Measurements from ENCODE around the gene SPG7.
A peak's percentile ranks its signal among the peaks of the same experiment; 100 is the strongest.
"Not testable (repeated sequence)": the region's sequence is repeated elsewhere in the genome, so short reads cannot be mapped to it uniquely, and the experiment has no call there.

SPG7 gene
- 228 to 274 reads per million in 2 donors for total RNA-seq

DNA sequence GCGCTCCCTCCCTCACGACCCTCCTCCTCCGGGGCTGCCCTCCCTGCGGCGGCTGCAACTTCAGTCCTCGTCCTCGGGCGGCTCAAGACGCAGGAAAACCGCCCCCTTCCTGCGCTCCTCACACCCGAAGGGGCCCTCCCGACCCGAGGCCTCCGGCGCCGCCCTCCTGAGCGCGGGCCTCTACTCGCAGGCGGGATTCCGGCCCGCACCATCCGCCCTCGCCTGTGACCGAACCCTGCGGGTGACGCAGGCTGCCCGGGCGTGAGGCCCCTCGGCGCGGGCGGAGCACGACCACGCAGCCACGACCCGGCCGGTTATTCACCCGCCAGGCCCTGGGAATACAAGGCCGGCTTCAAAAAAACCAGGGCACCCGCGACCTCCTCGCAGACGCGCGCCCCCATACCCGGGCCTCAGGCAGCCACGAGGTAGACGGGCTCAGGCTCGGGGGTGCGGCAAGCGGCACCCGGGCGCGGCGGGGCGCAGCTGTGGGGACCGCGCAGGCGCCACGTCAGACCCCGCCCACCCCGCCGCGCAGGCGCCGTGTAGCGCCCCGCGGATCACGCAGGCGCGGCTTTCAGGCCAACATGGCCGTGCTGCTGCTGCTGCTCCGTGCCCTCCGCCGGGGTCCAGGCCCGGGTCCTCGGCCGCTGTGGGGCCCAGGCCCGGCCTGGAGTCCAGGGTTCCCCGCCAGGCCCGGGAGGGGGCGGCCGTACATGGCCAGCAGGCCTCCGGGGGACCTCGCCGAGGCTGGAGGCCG lies at the start of gene SPG7:
TSS of gene SPG7 (plus strand) at position 570 of the 757 bp plus-strand sequence. CDS start at position 585, 15 bp downstream.
- DNase-seq = peak; percentile 80 to 92 (median 85)

DNA sequence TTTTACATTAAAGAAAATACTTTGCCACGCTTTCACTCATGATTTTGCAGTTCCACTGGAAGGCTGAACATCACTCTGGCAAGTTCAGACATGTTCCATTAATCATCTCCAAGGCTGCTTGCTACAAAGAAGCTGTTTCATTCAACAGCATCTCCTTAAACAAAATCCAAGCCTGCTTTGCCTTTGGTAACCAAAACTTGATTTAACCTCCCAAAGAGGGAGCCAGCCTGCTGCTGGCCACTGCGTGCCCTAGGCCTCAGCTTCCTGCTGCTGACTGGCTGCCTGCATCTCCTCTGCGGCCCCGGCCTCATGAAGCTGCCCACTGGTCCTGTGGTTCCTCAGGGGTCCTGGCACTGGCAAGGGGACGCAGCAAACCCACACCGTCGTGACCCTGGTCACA lies 49.7 kb upstream of the SPG7 start:
- no peak for DNase-seq

- no peak for DNase-seq
Observed at GRCh38 chr16:89458967-89459366, 49.2 kb upstream of the SPG7 start.

GRCh38 chr16:89460556-89460955 lies 47.6 kb upstream of the SPG7 start:
- DNase-seq = no peak

- not testable (repeated sequence) for DNase-seq
Observed at GRCh38 chr16:89461890-89462289, 46.3 kb upstream of the SPG7 start.

DNA sequence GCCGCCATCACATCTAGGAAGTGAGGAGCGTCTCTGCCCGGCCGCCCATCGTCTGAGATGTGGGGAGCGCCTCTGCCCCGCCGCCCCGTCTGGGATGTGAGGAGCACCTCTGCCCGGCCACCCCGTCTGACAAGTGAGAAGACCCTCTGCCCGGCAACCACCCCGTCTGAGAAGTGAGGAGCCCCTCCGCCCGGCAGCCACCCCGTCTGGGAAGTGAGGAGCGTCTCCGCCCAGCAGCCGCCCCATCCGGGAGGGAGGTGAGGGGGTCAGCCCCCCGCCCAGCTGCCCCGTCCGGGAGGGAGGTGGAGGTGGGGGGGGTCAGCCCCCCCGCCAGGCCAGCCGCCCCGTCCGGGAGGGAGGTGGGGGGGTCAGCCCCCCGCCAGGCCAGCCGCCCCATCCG lies 45.6 kb upstream of the SPG7 start:
- not testable (repeated sequence) for DNase-seq

DNA sequence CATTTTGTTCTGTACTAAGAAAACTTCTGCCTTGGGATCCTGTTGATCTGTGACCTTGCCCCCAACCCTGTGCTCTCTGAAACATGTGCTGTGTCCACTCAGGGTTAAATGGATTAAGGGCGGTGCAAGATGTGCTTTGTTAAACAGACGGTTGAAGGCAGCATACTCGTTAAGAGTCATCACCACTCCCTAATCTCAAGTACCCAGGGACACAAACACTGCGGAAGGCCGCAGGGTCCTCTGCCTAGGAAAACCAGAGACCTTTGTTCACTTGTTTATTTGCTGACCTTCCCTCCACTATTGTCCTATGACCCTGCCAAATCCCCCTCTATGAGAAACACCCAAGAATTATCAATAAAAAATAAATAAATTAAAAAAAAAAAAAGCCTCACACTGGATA lies 44.9 kb upstream of the SPG7 start:
- not testable (repeated sequence) for DNase-seq

GRCh38 chr16:89466920-89467319 lies 41.3 kb upstream of the SPG7 start:
- no peak for DNase-seq

DNA sequence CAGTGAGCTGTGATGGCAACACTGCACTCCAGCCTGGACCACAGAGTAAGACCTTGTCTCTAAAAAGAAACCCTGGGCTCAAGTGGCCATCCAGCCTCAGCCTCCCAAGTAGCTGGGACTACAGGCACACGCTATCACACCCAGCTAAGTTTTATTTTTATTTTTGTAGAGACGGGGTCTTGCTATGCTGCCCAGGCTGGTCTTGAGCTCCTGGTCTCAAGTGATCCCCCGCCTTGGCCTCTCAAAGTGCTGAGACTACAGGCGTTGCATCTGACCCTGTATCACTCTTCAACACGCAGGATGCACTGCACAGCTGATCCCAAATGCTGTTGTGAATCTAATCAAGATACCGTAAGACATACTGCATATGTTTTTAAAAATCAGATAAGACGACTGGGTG lies 40.8 kb upstream of the SPG7 start:
- peak in 1 of 5 experiments; percentile 72 for DNase-seq

DNA sequence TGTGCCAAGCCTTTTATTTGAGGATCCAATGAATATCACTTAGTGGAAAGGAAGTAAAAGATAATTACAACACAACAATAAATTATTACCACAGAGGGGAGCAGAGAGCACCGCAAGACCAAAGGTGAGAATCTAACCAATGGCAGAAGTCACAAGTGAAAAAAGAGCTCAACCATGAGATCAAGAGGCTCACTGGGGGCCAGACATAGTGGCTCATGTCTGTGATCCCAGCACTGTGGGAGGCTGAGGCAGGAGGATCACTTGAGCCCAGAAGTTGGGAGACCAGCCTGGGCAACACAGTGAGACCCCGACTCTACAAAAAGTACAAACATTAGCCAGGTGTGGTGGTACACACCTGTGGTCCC lies 35.5 kb upstream of the SPG7 start:
- peak in 1 of 5 experiments; percentile 12 for DNase-seq

GRCh38 chr16:89473136-89473712 lies 35.0 kb upstream of the SPG7 start:
- no peak for DNase-seq

GRCh38 chr16:89473791-89474414 lies 34.3 kb upstream of the SPG7 start:
- DNase-seq = peak in 2 of 5 experiments; percentile 12 to 80

DNA sequence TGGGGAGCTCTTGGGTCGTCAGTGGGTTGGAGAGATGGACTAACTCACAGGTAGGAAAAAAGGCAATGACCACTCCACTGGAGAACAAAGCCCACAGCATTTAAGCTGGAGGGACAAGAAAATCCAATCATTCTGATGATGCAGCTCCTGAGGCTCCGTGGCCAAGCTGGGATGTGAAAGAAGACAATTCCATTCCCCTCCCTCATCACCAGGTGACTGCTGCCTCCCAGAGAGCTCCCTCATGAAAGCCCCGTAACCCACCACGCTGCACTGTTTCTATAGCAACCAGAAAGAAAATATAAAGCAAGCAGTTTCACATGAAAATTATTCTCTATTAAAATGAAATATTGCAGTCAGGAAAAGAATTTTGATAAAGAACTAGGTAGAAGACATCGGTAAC lies 33.1 kb upstream of the SPG7 start:
- no peak for DNase-seq

DNA sequence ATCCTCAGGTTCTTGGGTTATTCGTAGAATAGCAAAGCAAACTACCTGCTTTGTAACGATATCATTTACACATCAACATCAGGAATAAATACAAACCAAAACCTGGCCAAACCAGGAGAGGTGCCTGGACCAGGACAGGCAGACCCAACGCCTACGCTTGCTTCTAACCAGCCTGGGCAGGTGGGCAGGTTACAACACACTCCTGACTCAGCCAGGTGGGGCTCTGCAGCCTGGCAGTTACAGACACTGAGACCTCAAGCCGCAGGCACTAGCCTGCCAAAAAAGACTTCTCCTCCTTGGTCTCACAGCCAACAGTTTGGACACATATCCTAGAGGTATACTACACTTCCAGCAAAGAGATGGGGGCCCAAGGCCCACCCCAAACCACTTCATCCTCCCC lies 31.8 kb upstream of the SPG7 start:
- no peak for DNase-seq

DNA sequence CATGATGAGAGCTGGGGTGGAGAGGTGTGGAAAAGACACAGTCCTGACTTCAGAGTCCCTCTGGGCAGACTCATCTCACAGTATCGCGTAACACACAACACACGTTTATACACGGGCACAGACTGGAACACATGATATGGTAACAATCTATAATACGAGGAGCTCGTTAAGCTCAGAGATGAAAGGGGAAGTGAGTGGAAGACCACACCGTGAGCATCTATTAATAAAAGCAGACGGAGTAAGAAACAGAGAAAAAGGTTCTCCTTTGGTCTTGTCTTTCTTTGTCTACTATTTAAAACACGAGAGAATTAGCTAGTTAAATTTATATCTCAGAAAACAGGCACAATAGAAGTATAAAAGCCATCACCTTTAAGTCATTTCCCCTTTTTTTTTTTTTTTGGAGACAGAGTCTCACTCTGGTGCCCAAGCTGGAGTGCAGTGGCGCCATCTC lies 31.4 kb upstream of the SPG7 start:
- no peak for DNase-seq

GRCh38 chr16:89478576-89479221 lies 29.5 kb upstream of the SPG7 start:
- no peak for DNase-seq

GRCh38 chr16:89481356-89481955 lies 26.7 kb upstream of the SPG7 start:
- no peak for DNase-seq

- DNase-seq = no peak
Observed at GRCh38 chr16:89482150-89482816, 25.9 kb upstream of the SPG7 start.

GRCh38 chr16:89482817-89483205 lies 25.4 kb upstream of the SPG7 start:
- DNase-seq = no peak

DNA sequence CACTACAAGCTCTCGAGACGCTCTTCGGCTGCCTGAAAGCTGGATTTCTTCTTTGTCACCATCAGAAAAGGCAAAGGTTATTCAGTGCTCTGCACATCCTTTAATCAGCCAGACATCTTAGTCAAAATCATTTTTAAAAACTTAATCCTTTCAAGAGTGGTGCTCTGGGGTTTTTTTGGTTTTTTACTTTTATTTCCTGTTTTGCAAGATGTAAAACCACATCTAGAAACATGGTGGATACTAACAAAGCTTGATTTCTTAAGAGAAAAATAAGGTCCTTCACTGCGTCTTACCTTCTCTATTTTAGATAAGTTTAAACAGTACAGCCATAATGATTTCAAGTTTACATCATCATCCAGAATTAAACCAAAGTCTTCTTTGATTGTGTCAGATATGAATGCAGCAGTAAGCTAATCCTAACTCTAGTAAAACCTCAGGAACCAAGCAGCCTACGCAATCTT lies 24.1 kb upstream of the SPG7 start:
- peak in 2 of 5 experiments; percentile 70 to 85 for DNase-seq

DNA sequence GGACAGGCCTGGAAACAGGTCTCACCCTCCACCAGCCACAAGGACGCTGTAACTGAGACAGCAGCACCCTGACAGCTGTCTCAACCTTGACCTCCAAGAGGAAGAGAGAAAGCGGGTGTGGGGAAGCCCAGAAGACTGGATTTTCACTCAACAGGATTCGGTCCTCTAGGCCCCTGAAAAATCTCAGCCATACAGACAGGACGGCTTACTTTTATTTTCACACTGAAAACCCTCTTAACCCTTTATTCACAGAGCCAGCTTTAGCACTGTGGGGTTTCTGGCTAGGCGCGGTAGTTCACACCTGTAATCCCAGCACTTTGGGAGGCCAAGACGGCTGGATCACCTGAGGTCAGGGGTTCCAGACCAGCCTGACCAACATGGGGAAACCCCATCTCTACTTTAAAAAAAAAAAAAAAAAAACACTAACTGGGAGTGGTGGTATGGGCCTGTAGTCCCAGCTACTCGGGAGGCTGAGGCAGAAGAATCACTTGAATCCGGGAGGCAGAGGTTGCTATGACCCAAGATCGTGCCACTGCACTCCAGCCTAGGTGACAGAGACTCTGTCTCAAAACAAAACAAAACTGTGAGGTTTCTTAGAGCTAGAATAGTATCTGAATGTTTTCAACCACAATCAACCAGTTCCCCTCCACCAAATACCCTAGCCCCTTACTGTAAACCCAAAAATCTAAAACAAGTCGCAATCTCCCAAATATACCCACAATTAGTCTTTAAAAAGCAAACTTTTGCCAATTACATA lies 23.1 kb upstream of the SPG7 start:
- peak in 2 of 5 experiments; percentile 26 to 76 for DNase-seq

All from T-helper 2 cell (primary cell).